Measurements from ENCODE around the gene SOCS1. TPM values are rescaled to one million over a fixed set of nuclear protein-coding genes. Genes with fewer than 3 reads are reported as not detected.

The SOCS1 gene
- total and polyA plus RNA-seq, 10 donors = 7.7 to 50.8 (median 21.8) TPM

- intact Hi-C loops (cut with DNase I; ENCODE audit: low total_unique reads) = no loop called here
- no peak for DNase-seq
- no peaks in the 10 kb centered on the region for H3K36me3 ChIP-seq
- TF ChIP-seq CTCF (IDR thresholded peaks at IDR 0.05 in 8 of 11, conservative IDR thresholded peaks at IDR 0.05 in 3 of 11) = no peak
- TF ChIP-seq POLR2A (IDR thresholded peaks at IDR 0.05) = no peak
- no peak for TF ChIP-seq POLR2AphosphoS5 (IDR thresholded peaks at IDR 0.05)
- H3K27me3 ChIP-seq (replicated peaks in 1 of 7) = no peaks in the 10 kb centered on the region
- 91 to 97% (median 93%) methylated on average over 10 to 11 of the region's 11 CpGs for WGBS, 5 donors
- H3K4me1 ChIP-seq = peaks cover 0 to 6% (median 6%) of the 10 kb centered on the region in 6 donors
- H3K27ac ChIP-seq = no peak within 1 kb of the TSS
- H3K9me3 ChIP-seq = no peaks in the 10 kb centered on the region
- H3K4me3 ChIP-seq = no peak within 1 kb of the TSS
These were observed 12.9 kb upstream of the SOCS1 start, which contains the start of gene TNP2 for GRCh38 chr16:11268921-11269375. TNP2 (minus strand) TSS chr16:11269325; CDS start chr16:11269262, 63 bp downstream.

- Histone ChIP-seq H3K27ac (no peak overlapping the region), H3K36me3 (no peaks in the 10 kb centered on the region), H3K27me3 (replicated peaks in 1 of 7) (no peaks in the 10 kb centered on the region), H3K9me3 (no peaks in the 10 kb centered on the region), H3K4me1 (peaks cover 0 to 20% (median 8%) of the 10 kb centered on the region in 6 donors), H3K4me3 (no peak overlapping the region)
- DNase-seq = no peak
- no peak for TF ChIP-seq CTCF (IDR thresholded peaks at IDR 0.05 in 8 of 11, conservative IDR thresholded peaks at IDR 0.05 in 3 of 11)
- TF ChIP-seq POLR2A (IDR thresholded peaks at IDR 0.05) = no peak
- TF ChIP-seq POLR2AphosphoS5 (IDR thresholded peaks at IDR 0.05) = no peak
- intact Hi-C loops (cut with DNase I; ENCODE audit: low total_unique reads) = no loop called here
- 88 to 98% (median 92%) methylated on average over 7 of the region's 7 CpGs for WGBS, 5 donors
These were observed 9.1 kb upstream of the SOCS1 start for GRCh38 chr16:11265124-11265523.

- WGBS, 5 donors = 65 to 78% (median 73%) methylated on average over 9 of the region's 9 CpGs
- Histone ChIP-seq H3K4me3 (no peak overlapping the region), H3K36me3 (no peaks in the 10 kb centered on the region), H3K27me3 (replicated peaks in 1 of 7) (no peaks in the 10 kb centered on the region), H3K9me3 (no peaks in the 10 kb centered on the region), H3K27ac (peak overlapping the region in 1 of 8 donors; percentile 30), H3K4me1 (peaks cover 3 to 22% (median 10%) of the 10 kb centered on the region in 6 donors)
- no peak for TF ChIP-seq POLR2AphosphoS5 (IDR thresholded peaks at IDR 0.05)
- no peak for TF ChIP-seq CTCF (IDR thresholded peaks at IDR 0.05 in 8 of 11, conservative IDR thresholded peaks at IDR 0.05 in 3 of 11)
- TF ChIP-seq POLR2A (IDR thresholded peaks at IDR 0.05) = no peak
- no peak for DNase-seq
- intact Hi-C loops (cut with DNase I; ENCODE audit: low total_unique reads) = no loop called here
These were observed 8.3 kb upstream of the SOCS1 start for GRCh38 chr16:11264155-11264832.

GRCh38 chr16:11263737-11264136 is 7.7 kb upstream of the SOCS1 start:
- no peaks in the 10 kb centered on the region for H3K36me3 ChIP-seq
- H3K9me3 ChIP-seq = no peaks in the 10 kb centered on the region
- H3K27me3 ChIP-seq (replicated peaks in 1 of 7) = no peaks in the 10 kb centered on the region
- 24 to 37% (median 35%) methylated on average over 4 of the region's 4 CpGs for WGBS, 5 donors
- intact Hi-C loops (cut with DNase I; ENCODE audit: low total_unique reads) = no loop called here
- peaks cover 8 to 28% (median 15%) of the 10 kb centered on the region in 6 donors for H3K4me1 ChIP-seq
- H3K27ac ChIP-seq = peak overlapping the region in 1 of 8 donors; percentile 30
- H3K4me3 ChIP-seq = no peak overlapping the region
- TF ChIP-seq CTCF (IDR thresholded peaks at IDR 0.05 in 8 of 11, conservative IDR thresholded peaks at IDR 0.05 in 3 of 11) = no peak
- TF ChIP-seq POLR2A (IDR thresholded peaks at IDR 0.05) = no peak
- no peak for TF ChIP-seq POLR2AphosphoS5 (IDR thresholded peaks at IDR 0.05)
- DNase-seq = no peak
